Glutamatergic neuron (in vitro differentiated cells): Measurements from ENCODE around the gene PIK3CD. TPM values are rescaled to one million over a fixed set of nuclear protein-coding genes. Genes with fewer than 3 reads are reported as not detected.

ENCODE experiments used
- DNase-seq: peaks from one replicate; pipeline ENCODE4 v3.0.0; 2022
- H3K27ac Mint-ChIP-seq: one replicate; pipeline ENCODE4 v1.8.0; 2020; ENCODE audit warnings: mild to moderate bottlenecking, mixed read lengths, inconsistent platforms; ENCODE audit not compliant: unreplicated experiment
- H3K27me3 Mint-ChIP-seq: one replicate; pipeline ENCODE4 v1.8.0; 2020; ENCODE audit warnings: mild to moderate bottlenecking, moderate library complexity, mixed read lengths, inconsistent platforms; ENCODE audit not compliant: unreplicated experiment
- H3K36me3 Mint-ChIP-seq: one replicate; pipeline ENCODE4 v1.8.0; 2020; ENCODE audit warnings: mild to moderate bottlenecking, mixed read lengths, inconsistent platforms; ENCODE audit not compliant: unreplicated experiment
- H3K4me1 Mint-ChIP-seq: one replicate; pipeline ENCODE4 v1.8.0; 2020; ENCODE audit warnings: mild to moderate bottlenecking, low read depth, mixed read lengths, inconsistent platforms; ENCODE audit not compliant: unreplicated experiment
- H3K4me3 Mint-ChIP-seq: one replicate; pipeline ENCODE4 v1.8.0; 2020; ENCODE audit warnings: mild to moderate bottlenecking, mixed read lengths, inconsistent platforms; ENCODE audit not compliant: unreplicated experiment
- H3K9me3 Mint-ChIP-seq: one replicate; pipeline ENCODE4 v1.8.0; 2020; ENCODE audit warnings: mild to moderate bottlenecking, moderate library complexity, mixed read lengths, inconsistent platforms; ENCODE audit not compliant: unreplicated experiment
- CTCF ChIP-seq: fragments of 200-600 bp; sonication (generic); IDR thresholded peaks from one replicate; pipeline ENCODE4 v1.5.0; 2021; ENCODE audit not compliant: partially characterized antibody, unreplicated experiment
- total RNA-seq: library from RNA; stranded (reverse); fragmentation: NEBNext Ultra II Directional; extraction: Animal tissue kit (Norgen Biotek cat#: 25700); gene quantifications from one replicate; pipeline ENCODE4 v1.2.1, GENCODE V29; 2021; ENCODE audit not compliant: unreplicated experiment

The PIK3CD gene
- total RNA-seq, 1 donor from 2014 or later: 39.4 TPM

GRCh38 chr1:9700340-9700739 is 48.8 kb downstream of the PIK3CD start:
- Mint-ChIP-seq H3K27me3 (no peaks in the 10 kb centered on the region), H3K27ac (no peak overlapping the region), H3K9me3 (peaks cover 3% of the 10 kb centered on the region), H3K4me1 (no peaks in the 10 kb centered on the region), H3K4me3 (no peak overlapping the region), H3K36me3 (peaks cover 11% of the 10 kb centered on the region)
- no peak for TF ChIP-seq CTCF
- DNase-seq: no peak

DNA sequence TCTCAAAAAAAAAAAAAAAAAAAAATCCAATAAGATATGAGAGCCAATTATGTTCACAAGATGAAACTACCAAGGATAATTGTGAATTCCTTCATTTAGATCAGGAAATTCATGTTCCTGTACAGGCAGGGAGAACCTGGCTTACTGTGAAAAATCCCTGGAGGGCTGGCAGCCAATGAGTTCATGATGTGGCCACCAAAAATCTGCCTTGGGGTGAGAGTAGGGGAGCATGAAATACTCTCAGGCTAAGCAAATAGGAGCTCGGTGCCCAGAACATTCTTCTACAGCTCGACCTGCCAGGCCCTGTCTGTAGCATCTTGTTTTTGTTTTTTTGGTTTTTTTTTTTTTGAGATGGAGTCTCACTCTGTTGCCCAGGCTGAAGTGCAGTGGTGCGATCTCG is 50.1 kb downstream of the PIK3CD start:
- H3K27ac Mint-ChIP-seq: no peak overlapping the region

GRCh38 chr1:9703165-9703509 is 51.6 kb downstream of the PIK3CD start:
- Mint-ChIP-seq H3K4me1 (no peaks in the 10 kb centered on the region), H3K4me3 (no peak overlapping the region), H3K27ac (no peak overlapping the region), H3K36me3 (peaks cover 11% of the 10 kb centered on the region), H3K27me3 (no peaks in the 10 kb centered on the region), H3K9me3 (peaks cover 4% of the 10 kb centered on the region)
- TF ChIP-seq CTCF: no peak
- no peak for DNase-seq

More for the DNA sequence above, 50.1 kb downstream of the PIK3CD start:
- no peaks in the 10 kb centered on the region for H3K27me3 Mint-ChIP-seq
- peaks cover 4% of the 10 kb centered on the region for H3K9me3 Mint-ChIP-seq
- peaks cover 11% of the 10 kb centered on the region for H3K36me3 Mint-ChIP-seq
- H3K4me3 Mint-ChIP-seq: no peak overlapping the region
- no peak for DNase-seq
- no peak for TF ChIP-seq CTCF
- no peaks in the 10 kb centered on the region for H3K4me1 Mint-ChIP-seq

DNA sequence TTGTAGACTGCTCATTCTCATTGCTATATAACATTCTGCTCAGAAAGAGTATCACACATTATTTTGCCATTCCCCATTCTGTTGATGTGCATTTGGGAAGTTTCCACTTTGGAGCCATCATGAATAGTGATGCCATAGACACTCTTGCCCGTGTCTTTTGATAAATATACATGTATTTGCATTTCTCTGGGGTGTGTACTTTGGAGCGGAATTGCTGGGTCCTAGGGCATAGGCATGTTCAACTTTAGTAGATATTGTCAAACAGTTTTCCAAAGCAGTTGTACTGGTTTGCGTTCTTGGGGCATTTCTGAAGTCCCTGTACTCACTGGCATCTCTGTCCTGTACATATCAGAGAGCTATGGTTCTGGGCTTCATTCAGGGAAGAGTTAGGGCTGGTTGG is 52.1 kb downstream of the PIK3CD start:
- no peak overlapping the region for H3K4me3 Mint-ChIP-seq
- H3K27ac Mint-ChIP-seq: no peak overlapping the region
- H3K4me1 Mint-ChIP-seq: no peaks in the 10 kb centered on the region
- TF ChIP-seq CTCF: no peak
- peaks cover 11% of the 10 kb centered on the region for H3K36me3 Mint-ChIP-seq
- no peak for DNase-seq
- H3K9me3 Mint-ChIP-seq: peaks cover 4% of the 10 kb centered on the region
- no peaks in the 10 kb centered on the region for H3K27me3 Mint-ChIP-seq

DNA sequence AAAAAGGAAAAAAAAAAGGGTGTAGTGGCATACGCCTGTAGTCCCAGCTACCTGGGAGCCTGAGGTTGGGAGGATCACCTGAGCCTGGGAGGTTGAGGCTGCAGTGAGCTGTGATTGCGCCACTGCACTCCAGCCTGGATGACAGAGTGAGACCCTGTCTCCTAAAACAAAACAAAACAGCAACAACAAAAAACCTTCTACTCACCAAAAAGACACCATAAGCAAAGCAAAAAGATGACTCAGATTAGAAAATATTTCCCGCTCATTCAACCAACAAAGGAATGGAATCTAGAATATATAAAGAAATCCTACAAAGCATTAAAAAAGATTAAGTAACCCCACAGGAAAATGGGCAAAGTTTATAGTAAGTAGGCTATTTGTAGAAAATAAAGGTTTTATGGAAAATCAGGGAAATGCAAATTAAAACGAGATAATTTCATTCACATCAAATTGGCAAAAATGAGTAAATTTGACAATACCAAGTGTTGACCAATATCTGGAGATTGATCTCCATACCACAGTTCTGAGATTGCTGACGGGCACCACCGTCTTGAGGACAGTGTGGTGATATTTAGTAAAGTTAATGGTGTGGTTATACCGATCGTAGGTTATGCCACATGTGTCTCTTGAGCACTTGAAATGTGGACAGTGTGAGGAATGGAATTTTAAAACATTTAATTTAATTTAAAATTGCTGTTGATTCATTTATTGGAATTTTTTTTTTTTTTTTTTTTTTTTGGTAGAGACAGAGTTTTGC is 54.0 kb downstream of the PIK3CD start:
- no peak overlapping the region for H3K4me3 Mint-ChIP-seq
- TF ChIP-seq CTCF: no peak
- peaks cover 15% of the 10 kb centered on the region for H3K36me3 Mint-ChIP-seq
- no peaks in the 10 kb centered on the region for H3K27me3 Mint-ChIP-seq
- H3K27ac Mint-ChIP-seq: no peak overlapping the region
- peaks cover 4% of the 10 kb centered on the region for H3K9me3 Mint-ChIP-seq
- H3K4me1 Mint-ChIP-seq: no peaks in the 10 kb centered on the region
- DNase-seq: no peak
